HK-2 (cell line): ENCODE results near the gene SDHB.

Experiments used
- DNase-seq: peaks from one replicate; pipeline ENCODE4 v3.0.0-alpha.2; 2018; ENCODE audit not compliant: unreplicated experiment

Gene SDHB

GRCh38 chr1:17045634-17046333 lies 8.0 kb downstream of the SDHB start:
- no peak for DNase-seq

- no peak for DNase-seq
Observed at GRCh38 chr1:17045150-17045549, 8.7 kb downstream of the SDHB start.

GRCh38 chr1:17043676-17044075 lies 10.2 kb downstream of the SDHB start:
- no peak for DNase-seq

GRCh38 chr1:17040135-17040534 lies 13.7 kb downstream of the SDHB start:
- no peak for DNase-seq

GRCh38 chr1:17039522-17039921 lies 14.3 kb downstream of the SDHB start:
- DNase-seq, result no peak

- no peak for DNase-seq
Observed at GRCh38 chr1:17033481-17033880, 20.4 kb downstream of the SDHB start.

- no peak for DNase-seq
Observed at GRCh38 chr1:17032741-17033140, 21.1 kb downstream of the SDHB start.

- no peak for DNase-seq
Observed at GRCh38 chr1:17031436-17031835, 22.4 kb downstream of the SDHB start.

- no peak for DNase-seq
Observed at GRCh38 chr1:17030206-17030605, 23.6 kb downstream of the SDHB start.

- DNase-seq, result no peak
Observed at GRCh38 chr1:17028662-17029188, 25.1 kb downstream of the SDHB start.

- no peak for DNase-seq
Observed at GRCh38 chr1:17027900-17028299, 25.9 kb downstream of the SDHB start.

- DNase-seq, result no peak
Observed at GRCh38 chr1:17027403-17027802, 26.4 kb downstream of the SDHB start.

- no peak for DNase-seq
Observed at GRCh38 chr1:17024721-17025120, 29.1 kb downstream of the SDHB start.

GRCh38 chr1:17023573-17023972 lies 30.3 kb downstream of the SDHB start:
- no peak for DNase-seq

GRCh38 chr1:17023102-17023501 lies 30.7 kb downstream of the SDHB start:
- DNase-seq, result no peak

GRCh38 chr1:17021896-17022295 lies 31.9 kb downstream of the SDHB start:
- DNase-seq, result no peak

- no peak for DNase-seq
Observed at GRCh38 chr1:17020502-17020901, 33.3 kb downstream of the SDHB start.

GRCh38 chr1:17018849-17019248 lies 35.0 kb downstream of the SDHB start:
- DNase-seq, result no peak

- no peak for DNase-seq
Observed at GRCh38 chr1:17017435-17017834, 36.4 kb downstream of the SDHB start.

- no peak for DNase-seq
Observed at GRCh38 chr1:17016317-17016661, 37.5 kb downstream of the SDHB start.

- no peak for DNase-seq
Observed at GRCh38 chr1:17014671-17015567, 38.9 kb downstream of the SDHB start.

- no peak for DNase-seq
Observed at GRCh38 chr1:17013491-17014320, 40.1 kb downstream of the SDHB start.
